Measurements from ENCODE around the gene PLXNB3. TPM values are rescaled to one million over a fixed set of nuclear protein-coding genes. Genes with fewer than 3 reads are reported as not detected.
A peak's percentile ranks its signal among the peaks of the same experiment; 100 is the strongest.

PLXNB3 gene
- total and polyA plus RNA-seq, 2 of the 13 experiments (the other 11 are each of a cell fraction or from before 2014, with no cell fraction given) = 3.0 to 6.9 TPM

DNA sequence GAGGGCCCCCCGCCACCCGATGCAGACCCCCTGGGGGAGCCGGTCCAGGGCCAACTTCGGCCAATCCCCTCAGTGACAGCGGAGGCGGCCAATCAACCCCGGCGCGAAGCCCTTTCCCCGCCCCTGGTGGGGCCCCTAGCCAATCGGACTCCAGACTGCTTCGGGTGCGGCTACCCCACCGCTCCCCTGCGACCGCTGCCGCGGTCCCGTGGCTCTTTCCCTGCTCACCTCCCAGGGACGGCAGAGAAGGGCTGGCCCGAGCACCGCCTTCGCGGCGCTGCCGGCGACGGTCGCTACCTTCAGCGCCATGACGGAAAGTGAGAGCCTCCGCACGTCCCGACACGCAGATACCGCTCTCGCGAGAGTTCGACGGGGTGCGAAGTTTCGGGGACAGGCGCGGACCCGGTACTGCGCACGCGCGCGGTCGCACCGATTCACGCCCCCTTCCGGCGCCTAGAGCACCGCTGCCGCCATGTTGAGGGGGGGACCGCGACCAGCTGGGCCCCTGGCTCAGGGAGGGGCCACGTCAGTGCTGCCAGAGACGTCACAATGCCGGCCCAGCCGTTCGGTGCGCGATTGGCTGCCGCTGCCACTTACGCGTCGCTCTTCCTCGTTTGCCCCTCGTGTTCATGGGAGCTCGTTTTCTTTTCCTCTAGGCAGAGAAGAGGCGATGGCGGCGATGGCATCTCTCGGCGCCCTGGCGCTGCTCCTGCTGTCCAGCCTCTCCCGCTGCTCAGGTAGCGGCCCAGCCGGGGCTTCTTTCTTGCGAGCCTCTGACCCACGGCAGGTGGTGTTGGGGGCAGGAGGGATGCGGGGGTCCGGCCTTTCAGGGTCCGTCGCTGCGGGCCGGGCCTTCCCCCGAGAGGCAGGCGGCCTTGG, 30.2 kb downstream of the PLXNB3 start, which contains the start of the genes IDH3G and SSR4 (continued):
- TF ChIP-seq, protein P1, sequence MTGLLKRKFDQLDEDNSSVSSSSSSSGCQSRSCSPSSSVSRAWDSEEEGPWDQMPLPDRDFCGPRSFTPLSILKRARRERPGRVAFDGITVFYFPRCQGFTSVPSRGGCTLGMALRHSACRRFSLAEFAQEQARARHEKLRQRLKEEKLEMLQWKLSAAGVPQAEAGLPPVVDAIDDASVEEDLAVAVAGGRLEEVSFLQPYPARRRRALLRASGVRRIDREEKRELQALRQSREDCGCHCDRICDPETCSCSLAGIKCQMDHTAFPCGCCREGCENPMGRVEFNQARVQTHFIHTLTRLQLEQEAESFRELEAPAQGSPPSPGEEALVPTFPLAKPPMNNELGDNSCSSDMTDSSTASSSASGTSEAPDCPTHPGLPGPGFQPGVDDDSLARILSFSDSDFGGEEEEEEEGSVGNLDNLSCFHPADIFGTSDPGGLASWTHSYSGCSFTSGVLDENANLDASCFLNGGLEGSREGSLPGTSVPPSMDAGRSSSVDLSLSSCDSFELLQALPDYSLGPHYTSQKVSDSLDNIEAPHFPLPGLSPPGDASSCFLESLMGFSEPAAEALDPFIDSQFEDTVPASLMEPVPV (CRISPR knock-in tag; IDR thresholded peaks at IDR 0.05) = peak; percentile 88
- no peak for TF ChIP-seq LCORL (IDR thresholded peaks at IDR 0.05)
- TF ChIP-seq LCORL (CRISPR knock-in tag; IDR thresholded peaks at IDR 0.05) = peak; percentile 46; the same call in 1 of the 2 replicates
- TF ChIP-seq ZNF549 (CRISPR knock-in tag; IDR thresholded peaks at IDR 0.05) = no peak
- TF ChIP-seq, protein P2, sequence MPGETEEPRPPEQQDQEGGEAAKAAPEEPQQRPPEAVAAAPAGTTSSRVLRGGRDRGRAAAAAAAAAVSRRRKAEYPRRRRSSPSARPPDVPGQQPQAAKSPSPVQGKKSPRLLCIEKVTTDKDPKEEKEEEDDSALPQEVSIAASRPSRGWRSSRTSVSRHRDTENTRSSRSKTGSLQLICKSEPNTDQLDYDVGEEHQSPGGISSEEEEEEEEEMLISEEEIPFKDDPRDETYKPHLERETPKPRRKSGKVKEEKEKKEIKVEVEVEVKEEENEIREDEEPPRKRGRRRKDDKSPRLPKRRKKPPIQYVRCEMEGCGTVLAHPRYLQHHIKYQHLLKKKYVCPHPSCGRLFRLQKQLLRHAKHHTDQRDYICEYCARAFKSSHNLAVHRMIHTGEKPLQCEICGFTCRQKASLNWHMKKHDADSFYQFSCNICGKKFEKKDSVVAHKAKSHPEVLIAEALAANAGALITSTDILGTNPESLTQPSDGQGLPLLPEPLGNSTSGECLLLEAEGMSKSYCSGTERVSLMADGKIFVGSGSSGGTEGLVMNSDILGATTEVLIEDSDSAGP (CRISPR knock-in tag; IDR thresholded peaks at IDR 0.05; ENCODE audit: borderline replicate concordance) = peak; percentile 58
- TF ChIP-seq ARNT2 (CRISPR knock-in tag; IDR thresholded peaks at IDR 0.05; ENCODE audit: low read depth) = no peak; the same call in none of the 2 replicates
- TF ChIP-seq, protein P3, sequence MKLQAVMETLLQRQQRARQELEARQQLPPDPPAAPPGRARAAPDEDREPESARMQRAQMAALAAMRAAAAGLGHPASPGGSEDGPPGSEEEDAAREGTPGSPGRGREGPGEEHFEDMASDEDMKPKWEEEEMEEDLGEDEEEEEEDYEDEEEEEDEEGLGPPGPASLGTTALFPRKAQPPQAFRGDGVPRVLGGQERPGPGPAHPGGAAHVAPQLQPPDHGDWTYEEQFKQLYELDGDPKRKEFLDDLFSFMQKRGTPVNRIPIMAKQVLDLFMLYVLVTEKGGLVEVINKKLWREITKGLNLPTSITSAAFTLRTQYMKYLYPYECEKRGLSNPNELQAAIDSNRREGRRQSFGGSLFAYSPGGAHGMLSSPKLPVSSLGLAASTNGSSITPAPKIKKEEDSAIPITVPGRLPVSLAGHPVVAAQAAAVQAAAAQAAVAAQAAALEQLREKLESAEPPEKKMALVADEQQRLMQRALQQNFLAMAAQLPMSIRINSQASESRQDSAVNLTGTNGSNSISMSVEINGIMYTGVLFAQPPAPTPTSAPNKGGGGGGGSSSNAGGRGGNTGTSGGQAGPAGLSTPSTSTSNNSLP (IDR thresholded peaks at IDR 0.05; ENCODE audit: low read depth, low read length) = no peak
- no peak; the same call in 1 of the 2 replicates for TF ChIP-seq FOSL2 (CRISPR knock-in tag; IDR thresholded peaks at IDR 0.05)
- peak; percentile 57; the same call in 1 of the 2 replicates for TF ChIP-seq ZNF547 (CRISPR knock-in tag; IDR thresholded peaks at IDR 0.05)
- no peak for TF ChIP-seq ZNF577 (CRISPR knock-in tag; IDR thresholded peaks at IDR 0.05; ENCODE audit: borderline replicate concordance, low read depth)
- TF ChIP-seq, protein P4, sequence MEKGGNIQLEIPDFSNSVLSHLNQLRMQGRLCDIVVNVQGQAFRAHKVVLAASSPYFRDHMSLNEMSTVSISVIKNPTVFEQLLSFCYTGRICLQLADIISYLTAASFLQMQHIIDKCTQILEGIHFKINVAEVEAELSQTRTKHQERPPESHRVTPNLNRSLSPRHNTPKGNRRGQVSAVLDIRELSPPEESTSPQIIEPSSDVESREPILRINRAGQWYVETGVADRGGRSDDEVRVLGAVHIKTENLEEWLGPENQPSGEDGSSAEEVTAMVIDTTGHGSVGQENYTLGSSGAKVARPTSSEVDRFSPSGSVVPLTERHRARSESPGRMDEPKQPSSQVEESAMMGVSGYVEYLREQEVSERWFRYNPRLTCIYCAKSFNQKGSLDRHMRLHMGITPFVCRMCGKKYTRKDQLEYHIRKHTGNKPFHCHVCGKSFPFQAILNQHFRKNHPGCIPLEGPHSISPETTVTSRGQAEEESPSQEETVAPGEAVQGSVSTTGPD (CRISPR knock-in tag; IDR thresholded peaks at IDR 0.05) = no peak
- no peak for TF ChIP-seq ZNF619 (CRISPR knock-in tag; IDR thresholded peaks at IDR 0.05)
- no peak for TF ChIP-seq NFKB2 (CRISPR knock-in tag; IDR thresholded peaks at IDR 0.05; ENCODE audit: borderline replicate concordance)
- TF ChIP-seq ZNF431 (CRISPR knock-in tag; IDR thresholded peaks at IDR 0.05; ENCODE audit: borderline replicate concordance, low read depth) = no peak
- TF ChIP-seq ZNF556 (CRISPR knock-in tag; IDR thresholded peaks at IDR 0.05; ENCODE audit: borderline replicate concordance) = 0 out of 2 replicates have a peak, but pooled peaks have one; percentile 43
- TF ChIP-seq GZF1 (CRISPR knock-in tag; IDR thresholded peaks at IDR 0.05) = no peak
- TF ChIP-seq, protein P5, sequence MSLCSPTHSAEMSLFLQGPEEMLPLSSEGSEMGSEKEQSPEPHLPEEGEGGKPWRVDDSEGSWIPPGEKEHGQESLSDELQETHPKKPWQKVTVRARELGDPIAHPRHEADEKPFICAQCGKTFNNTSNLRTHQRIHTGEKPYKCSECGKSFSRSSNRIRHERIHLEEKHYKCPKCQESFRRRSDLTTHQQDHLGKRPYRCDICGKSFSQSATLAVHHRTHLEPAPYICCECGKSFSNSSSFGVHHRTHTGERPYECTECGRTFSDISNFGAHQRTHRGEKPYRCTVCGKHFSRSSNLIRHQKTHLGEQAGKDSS (CRISPR knock-in tag; IDR thresholded peaks at IDR 0.05; ENCODE audit: borderline replicate concordance, low read depth) = no peak
- 0 out of 2 replicates have a peak, but pooled peaks have one; percentile 38 for TF ChIP-seq REXO4 (CRISPR knock-in tag; IDR thresholded peaks at IDR 0.05; ENCODE audit: borderline replicate concordance)
- TF ChIP-seq ZNF75D (CRISPR knock-in tag; IDR thresholded peaks at IDR 0.05; ENCODE audit: borderline replicate concordance) = no peak
- TF ChIP-seq, protein P6, sequence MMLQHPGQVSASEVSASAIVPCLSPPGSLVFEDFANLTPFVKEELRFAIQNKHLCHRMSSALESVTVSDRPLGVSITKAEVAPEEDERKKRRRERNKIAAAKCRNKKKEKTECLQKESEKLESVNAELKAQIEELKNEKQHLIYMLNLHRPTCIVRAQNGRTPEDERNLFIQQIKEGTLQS (CRISPR knock-in tag; IDR thresholded peaks at IDR 0.05) = no peak

Measured in HepG2 (cell line).